IMR-90 (cell line): ENCODE data around the gene CYP2W1. TPM values are rescaled to one million over a fixed set of nuclear protein-coding genes. Genes with fewer than 3 reads are reported as not detected.

Source experiments
- ATAC-seq: fragments of 200-7000 bp; cut with Tn5 transposase; 2 replicates; pipeline ENCODE4 v1.9.1; 2020; ENCODE audit warnings: low read depth, mild to moderate bottlenecking, moderate library complexity
- BruUV-seq: library from RNA; stranded (reverse); fragments of 400-500 nt; replicated peaks from 2 replicates; lab custom pipeline; 2021; lab: Mats Ljungman, UMichigan
- CTCF ChIA-PET: fragments of 300-600 bp; formaldehyde crosslinking; extraction: SDS; loops from one replicate; lab custom pipeline; 2021; ENCODE audit warnings: antibody characterized with exemption; lab: Yijun Ruan, JAX
- POLR2A ChIA-PET: fragments of 300-600 bp; sonication (Branson Sonifier 250); formaldehyde crosslinking; loops from one replicate; lab custom pipeline; 2022; ENCODE audit warnings: antibody characterized with exemption; ENCODE audit not compliant: unreplicated experiment; lab: Charles Lee
- DNase-seq: peaks from one replicate; pipeline ENCODE4 v3.0.0; 2013
- H2AFZ ChIP-seq: replicated peaks from 2 replicates; pipeline ENCODE3; 2013; ENCODE audit warnings: low read length, mild to moderate bottlenecking; ENCODE audit not compliant: poor library complexity
- H2AK5ac ChIP-seq: 2 replicates; pipeline ENCODE4 v1.6.1; 2013; ENCODE audit warnings: low read depth, low read length, inconsistent platforms
- H2AK9ac ChIP-seq: replicated peaks from 2 replicates; pipeline ENCODE3; 2013; ENCODE audit warnings: mild to moderate bottlenecking, low read depth, low read length, moderate library complexity; ENCODE audit not compliant: poor library complexity
- H2BK120ac ChIP-seq: 2 replicates; pipeline ENCODE4 v1.6.1; 2013; ENCODE audit warnings: low read depth, low read length, inconsistent platforms
- H2BK15ac ChIP-seq: 3 replicates; pipeline ENCODE4 v1.6.1; 2013; ENCODE audit warnings: low read depth, low read length, inconsistent platforms
- H2BK20ac ChIP-seq: 2 replicates; pipeline ENCODE4 v1.6.1; 2013; ENCODE audit warnings: low read depth, mild to moderate bottlenecking, inconsistent platforms, low read length, moderate library complexity
- H2BK5ac ChIP-seq: 2 replicates; pipeline ENCODE4 v1.6.1; 2013; ENCODE audit warnings: mild to moderate bottlenecking, low read depth, low read length, inconsistent platforms; ENCODE audit not compliant: poor library complexity, severe bottlenecking
- H3K14ac ChIP-seq: replicated peaks from 2 replicates; pipeline ENCODE4 v1.6.1; 2013; ENCODE audit warnings: low read depth, low read length, inconsistent platforms
- H3K18ac ChIP-seq: 2 replicates; pipeline ENCODE4 v1.6.1; 2013; ENCODE audit warnings: low read depth, low read length, control low read depth
- H3K23ac ChIP-seq: 2 replicates; pipeline ENCODE4 v1.6.1; 2013; ENCODE audit warnings: low read depth, low read length, inconsistent platforms
- H3K27ac ChIP-seq: 2 replicates; pipeline ENCODE4 v1.5.1; 2013; ENCODE audit warnings: mild to moderate bottlenecking, control low read depth, low read length; ENCODE audit not compliant: insufficient read depth
- H3K27me3 ChIP-seq: 2 replicates; pipeline ENCODE4 v1.6.1; 2013; ENCODE audit warnings: low read length; ENCODE audit not compliant: control insufficient read depth, insufficient read depth
- H3K36me3 ChIP-seq: 2 replicates; pipeline ENCODE4 v1.6.1; 2013; ENCODE audit warnings: low read length, mixed read lengths; ENCODE audit not compliant: control insufficient read depth, insufficient read depth
- H3K4ac ChIP-seq: 2 replicates; pipeline ENCODE4 v1.6.1; 2013; ENCODE audit warnings: low read depth, low read length, inconsistent platforms
- H3K4me1 ChIP-seq: 2 replicates; pipeline ENCODE4 v1.6.1; 2013; ENCODE audit warnings: low read length, mixed read lengths; ENCODE audit not compliant: control insufficient read depth, insufficient read depth
- H3K4me2 ChIP-seq: 2 replicates; pipeline ENCODE4 v1.6.1; 2013; ENCODE audit warnings: low read depth, mild to moderate bottlenecking, control low read depth, low read length, moderate library complexity
- H3K4me3 ChIP-seq: 2 replicates; pipeline ENCODE4 v1.5.1; 2013; ENCODE audit warnings: low read depth, mild to moderate bottlenecking, control low read depth, low read length, moderate library complexity; ENCODE audit not compliant: insufficient read depth
- H3K56ac ChIP-seq: 2 replicates; pipeline ENCODE4 v1.6.1; 2013; ENCODE audit warnings: low read length, inconsistent platforms; ENCODE audit not compliant: insufficient read depth; ENCODE audit errors: extremely low read depth
- H3K79me1 ChIP-seq, 2 experiments: 2 replicates each; pipeline ENCODE4 v1.6.1; 2013; ENCODE audit warnings: low read length in 2 of 2, inconsistent platforms in 1 of 2, low read depth in 1 of 2
- H3K9ac ChIP-seq: 2 replicates; pipeline ENCODE4 v1.6.1; 2013; ENCODE audit warnings: low read depth, low read length, control low read depth
- H3K9me1 ChIP-seq: 2 replicates; pipeline ENCODE4 v1.6.1; 2013; ENCODE audit warnings: low read length, inconsistent platforms; ENCODE audit not compliant: insufficient read depth
- H3K9me3 ChIP-seq: 2 replicates; pipeline ENCODE4 v1.6.1; 2013; ENCODE audit warnings: low read length; ENCODE audit not compliant: control insufficient read depth, insufficient read depth
- H4K20me1 ChIP-seq: 2 replicates; pipeline ENCODE4 v1.6.1; 2013; ENCODE audit warnings: low read length, inconsistent platforms; ENCODE audit not compliant: insufficient read depth
- H4K5ac ChIP-seq: 2 replicates; pipeline ENCODE4 v1.6.1; 2013; ENCODE audit warnings: mild to moderate bottlenecking, low read depth, low read length, control low read depth
- H4K8ac ChIP-seq, 2 experiments: 2 replicates each; pipeline ENCODE4 v1.6.1; 2013; ENCODE audit warnings: low read depth in 2 of 2, low read length in 2 of 2, control low read depth in 1 of 2, inconsistent platforms in 1 of 2
- H4K91ac ChIP-seq: 2 replicates; pipeline ENCODE4 v1.6.1; 2013; ENCODE audit warnings: low read depth, low read length, inconsistent platforms; ENCODE audit not compliant: insufficient read depth
- CEBPB ChIP-seq: IDR thresholded peaks from 2 replicates; pipeline ENCODE4 v1.6.1; 2012; ENCODE audit warnings: low read depth, low read length, improper control_type of control experiment
- RFX5 ChIP-seq: IDR thresholded peaks from 2 replicates; pipeline ENCODE4 v1.8.0; 2012; ENCODE audit warnings: low read depth, mild to moderate bottlenecking, low read length, moderate library complexity
- WGBS, 2 experiments: methylation state at CpG; one replicate each; pipeline versions ENCODE4 v1.1.5 to v1.1.7; 2013; ENCODE audit warnings: missing lambda C conversion rate in 2 of 2; ENCODE audit not compliant: insufficient read length in 1 of 2; ENCODE audit errors: extremely low coverage in 2 of 2; 5-methylcytosine and 5-hydroxymethylcytosine counted together
- dilution Hi-C: fragments of 300-500 bp; cut with HindIII; formaldehyde crosslinking; loops from one replicate; pipeline ENCODE4 v1.14.3; 2018; ENCODE audit warnings: low sequenced_read_pairs; ENCODE audit not compliant: unreplicated experiment
- in situ Hi-C: fragments of 300-500 bp; cut with MboI; formaldehyde crosslinking; loops from 3 replicates; pipeline ENCODE4 v1.14.3; 2019; ENCODE audit warnings: low sequenced_read_pairs, inconsistent platforms, mixed read lengths
- intact Hi-C: fragments of 100-400 bp; cut with micrococcal nuclease; formaldehyde crosslinking; loops from 2 replicates; pipeline ENCODE4 v1.10.0; 2022
- polyA plus RNA-seq, 3 experiments: library from polyadenylated mRNA; depleted of rRNA; stranded (reverse); fragments of >200 nt; gene quantifications; 2 replicates each; pipeline ENCODE4 v1.2.3, GENCODE V29; 2012; ENCODE audit warnings: low replicate concordance in 1 of 3
- total RNA-seq: library from RNA; depleted of rRNA; stranded (reverse); fragments of >200 nt; gene quantifications from 2 replicates; pipeline ENCODE4 v1.2.3, GENCODE V29; 2012

CYP2W1 gene
- total and polyA plus RNA-seq, 2 of the 4 experiments (the other 2 are of a cell fraction), result not detected

DNA sequence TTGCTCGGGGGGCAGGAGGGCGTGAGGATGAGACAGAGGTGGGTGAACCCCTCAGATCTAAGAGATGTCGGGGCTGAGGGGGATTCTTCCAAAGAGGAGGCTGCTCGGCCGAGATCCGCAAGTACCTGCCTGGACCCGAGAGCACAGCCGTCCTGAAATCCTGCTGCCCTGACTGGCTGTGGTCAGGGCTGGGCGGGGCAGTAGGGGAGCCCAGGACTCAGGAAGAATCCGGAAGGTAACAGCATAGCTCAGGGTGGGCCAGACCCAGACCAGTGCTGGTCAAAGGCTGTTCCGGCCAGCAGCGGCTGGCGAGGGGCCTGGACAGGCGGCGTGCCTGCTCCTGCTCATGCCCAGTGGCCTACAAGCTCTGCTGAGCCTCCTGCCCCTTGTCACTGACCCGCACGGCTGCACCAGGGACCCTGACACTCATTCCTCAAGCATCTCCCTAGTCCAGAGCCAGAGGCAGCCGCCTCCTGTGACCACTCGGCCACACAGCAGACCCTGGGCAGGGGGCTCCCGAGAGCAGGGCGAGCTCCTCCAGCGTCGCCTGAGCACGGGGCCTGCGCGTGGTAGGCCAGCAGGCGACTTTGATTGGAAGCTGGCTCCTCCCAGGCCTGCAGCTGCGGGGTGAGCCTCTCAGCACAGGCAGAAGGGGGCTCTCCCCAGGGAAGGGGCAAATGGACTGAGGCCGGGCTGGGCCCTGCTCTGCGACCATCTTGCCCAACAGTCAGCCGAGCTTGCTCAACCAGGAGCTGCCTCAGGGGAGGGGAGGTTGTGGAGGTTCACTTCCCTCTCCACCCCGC lies 25.4 kb upstream of the CYP2W1 start:
- Histone ChIP-seq H2AK5ac (no peak overlapping the region), H3K18ac (no peak overlapping the region), H4K20me1 (peaks cover 3% of the 10 kb centered on the region), H3K9ac (no peak overlapping the region), H3K9me1 (no peaks in the 10 kb centered on the region), H3K4me3 (no peak overlapping the region), H3K4me1 (no peaks in the 10 kb centered on the region; the same call in 1 of the 2 replicates), H3K36me3 (no peaks in the 10 kb centered on the region), H2BK20ac (no peak overlapping the region), H3K56ac (no peak overlapping the region), H3K4me2 (no peak overlapping the region), H3K27me3 (peaks cover 22% of the 10 kb centered on the region; the same call in 1 of the 2 replicates), H3K79me1 (no peaks in the 10 kb centered on the region; a peak in 1 of 4 replicates), H3K27ac (no peak overlapping the region), H2AK9ac (no peak overlapping the region), H2BK120ac (no peak overlapping the region), H3K23ac (no peak overlapping the region), H4K8ac (no peak overlapping the region), H3K9me3 (no peaks in the 10 kb centered on the region), H3K14ac (no peak overlapping the region), H3K4ac (no peak overlapping the region), H4K91ac (no peak overlapping the region), H2BK5ac (no peak overlapping the region), H2AFZ (peak overlapping the region; percentile 3), H2BK15ac (no peak overlapping the region), H4K5ac (no peak overlapping the region)
- no peak for ATAC-seq
- BruUV-seq, result no TSS peak
- DNase-seq, result no peak
- ChIA-PET POLR2A (no interaction called here), CTCF (no interaction called here)
- 60% methylated on average over 18 of the region's 32 CpGs; no CpG with 5 or more reads in 1 of the 2 experiments for WGBS, 2 experiments
- dilution Hi-C loops, result no loop called here
- intact Hi-C loops, result no loop called here
- TF ChIP-seq RFX5 (no peak), CEBPB (peak; percentile 54)
- in situ Hi-C loops, result no loop called here
